NB4 (cell line): Measurements from ENCODE around the gene ZNF639.

ENCODE experiments used
- CTCF ChIP-seq: IDR thresholded peaks from one replicate; pipeline ENCODE4 v1.5.1; 2012; ENCODE audit warnings: low read depth, low read length
- MYC ChIP-seq: IDR thresholded peaks from 2 replicates; pipeline ENCODE4 v1.6.1; 2011; ENCODE audit warnings: low read depth, low read length
- POLR2A ChIP-seq: IDR thresholded peaks from 2 replicates; pipeline ENCODE4 v1.6.1; 2011; ENCODE audit warnings: mild to moderate bottlenecking; ENCODE audit not compliant: insufficient read length; ENCODE audit errors: extremely low read depth

- no peak for TF ChIP-seq POLR2A
- TF ChIP-seq CTCF: no peak
- no peak for TF ChIP-seq MYC
These were observed 44.7 kb upstream of the ZNF639 start for GRCh38 chr3:179278151-179278550.
